Hematopoietic multipotent progenitor cell treated with erythropoietin and hydrocortisone succinate and interleukin-3 and kit ligand, for 6 days (in vitro differentiated cells): ENCODE measurements around the gene GLB1L2.
A peak's percentile ranks its signal among the peaks of the same experiment; 100 is the strongest.

Experiments
- DNase-seq: peaks from one replicate; pipeline ENCODE4 v3.0.0-alpha.2; 2015

The GLB1L2 gene

DNA sequence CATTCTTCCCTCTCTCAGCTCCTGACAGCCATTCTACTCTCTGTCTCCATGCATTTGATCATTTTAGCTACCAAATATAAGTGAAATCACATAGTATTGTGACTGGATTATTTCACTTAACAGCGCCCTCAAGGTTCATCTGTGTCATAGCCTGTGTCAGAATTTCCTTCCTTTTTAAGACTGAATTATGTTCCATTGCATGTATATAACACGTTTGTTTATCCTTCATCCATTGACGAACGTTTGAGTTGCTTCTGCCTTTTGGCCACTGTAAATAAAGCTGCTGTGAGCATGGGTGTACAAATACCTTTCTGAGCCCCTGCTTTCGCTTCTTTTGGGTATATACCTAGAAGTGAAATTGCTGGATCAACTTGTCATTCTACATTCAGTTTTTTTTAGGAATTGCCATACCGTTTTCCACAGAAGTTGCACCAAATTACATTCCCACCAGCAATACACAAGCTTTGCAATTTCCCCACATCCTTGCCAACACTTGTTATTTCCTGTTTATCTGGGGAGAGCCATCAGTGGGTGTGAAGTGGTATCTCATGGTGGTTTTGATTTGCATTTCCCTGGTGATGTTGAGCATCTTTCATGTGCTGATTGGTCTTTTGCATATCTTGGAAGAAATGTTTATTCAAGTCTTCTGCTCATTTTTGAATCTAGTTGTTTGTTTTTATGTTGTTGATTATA, 17.5 kb downstream of the GLB1L2 start:
- no peak for DNase-seq

DNA sequence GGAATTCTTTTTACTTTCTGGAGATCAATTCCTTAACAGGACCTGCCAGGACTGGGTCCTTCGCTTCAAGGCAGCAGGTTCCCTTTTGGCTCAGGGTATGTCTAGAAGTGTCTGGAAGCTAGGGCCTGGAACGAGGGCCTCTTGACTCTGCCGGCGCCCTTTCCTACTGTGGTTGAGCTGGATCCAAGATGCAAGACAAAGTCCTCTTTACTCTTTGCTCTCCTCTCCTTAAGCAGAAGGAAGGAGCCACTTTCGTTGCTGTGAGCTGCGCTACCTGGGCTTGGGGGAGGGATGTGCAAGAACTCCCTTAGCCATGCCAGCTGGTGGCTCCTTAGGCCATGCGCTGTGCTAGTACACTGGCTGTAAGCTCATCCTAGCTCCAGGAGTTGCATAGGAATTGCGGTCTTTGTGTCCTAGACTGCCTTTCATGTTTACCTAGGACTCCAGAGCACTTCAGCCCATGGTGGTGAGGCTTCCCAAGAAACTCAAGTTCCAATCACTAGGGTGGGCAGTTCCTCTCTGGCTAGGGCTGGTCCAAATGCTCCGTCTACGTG, 18.1 kb downstream of the GLB1L2 start:
- DNase-seq, result no peak

DNA sequence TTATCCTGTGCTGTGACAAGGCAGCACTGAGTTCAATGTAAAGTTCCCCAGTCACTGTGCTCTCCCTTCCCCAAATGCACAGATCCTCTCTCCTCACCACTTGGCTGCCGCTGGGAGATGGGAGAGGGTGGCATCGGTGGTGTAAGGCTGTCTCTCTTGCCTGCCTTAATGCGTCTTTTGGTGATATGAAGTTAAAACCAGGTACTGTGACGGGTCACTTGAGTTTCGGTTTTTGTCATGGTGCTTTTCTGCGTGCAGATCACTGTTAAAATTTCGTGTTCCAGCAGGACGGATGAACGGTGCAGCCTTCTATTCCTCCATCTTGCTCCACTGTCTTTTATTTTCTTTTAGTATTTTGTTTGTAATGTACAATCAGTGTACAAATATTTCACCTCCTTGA, 18.6 kb downstream of the GLB1L2 start:
- DNase-seq, result no peak

DNA sequence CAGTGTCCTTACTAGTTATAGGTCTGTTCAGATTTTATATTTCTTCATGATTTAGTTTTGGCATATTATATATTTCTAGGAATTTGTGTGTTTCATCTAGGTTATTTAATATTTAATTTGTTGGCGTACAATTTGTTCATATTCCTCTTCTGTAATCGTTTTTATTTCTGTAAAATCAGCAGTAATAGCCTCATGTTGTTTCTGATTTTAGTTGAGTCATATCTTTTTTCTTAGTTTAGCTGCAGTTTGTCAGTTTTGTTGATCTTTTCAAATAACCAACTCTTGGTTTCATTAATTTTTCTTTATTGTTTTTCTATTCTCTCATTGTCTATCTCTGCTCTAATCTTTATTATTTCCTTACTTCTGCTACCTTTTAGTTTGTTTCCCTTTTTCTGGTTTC, 20.3 kb downstream of the GLB1L2 start:
- no peak for DNase-seq

DNA sequence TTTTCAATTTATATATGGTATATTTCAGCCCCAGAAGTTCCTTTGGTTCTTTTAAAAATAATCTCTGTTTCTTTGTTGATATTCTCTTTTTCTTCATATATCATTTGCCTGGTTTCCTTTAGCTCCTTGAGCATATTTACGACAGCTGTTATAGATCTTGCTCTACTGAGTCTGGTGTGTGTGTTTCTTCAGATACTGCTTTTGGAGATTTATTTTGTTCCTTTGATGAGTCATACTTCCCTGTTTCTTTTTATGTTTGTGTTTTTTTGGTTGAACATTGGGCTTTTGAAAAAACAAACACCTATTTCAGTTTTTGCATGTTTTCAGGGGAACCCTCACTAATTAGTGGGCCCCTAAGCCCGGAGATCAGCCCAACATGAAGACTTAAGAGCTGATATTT, 23.3 kb downstream of the GLB1L2 start:
- DNase-seq, result no peak

DNA sequence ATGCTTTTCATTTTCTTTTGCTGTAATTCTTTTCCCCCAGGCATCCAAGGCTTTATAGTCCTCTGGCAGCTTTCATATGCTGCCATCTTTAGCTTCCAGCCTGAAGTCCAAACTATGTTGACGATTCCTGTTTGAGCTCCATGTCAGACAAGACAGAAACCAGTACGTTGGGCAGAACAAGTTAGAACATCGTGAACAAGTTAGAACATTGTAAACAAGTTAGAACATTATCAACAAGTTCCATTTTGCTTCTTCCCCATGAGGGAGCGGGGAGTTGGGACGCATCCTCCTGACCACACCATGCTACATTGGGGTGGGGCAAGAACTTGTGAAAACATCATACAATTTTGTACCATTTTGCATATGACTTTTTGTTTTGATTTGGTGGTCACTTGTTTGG, 23.9 kb downstream of the GLB1L2 start:
- DNase-seq, result no peak

DNA sequence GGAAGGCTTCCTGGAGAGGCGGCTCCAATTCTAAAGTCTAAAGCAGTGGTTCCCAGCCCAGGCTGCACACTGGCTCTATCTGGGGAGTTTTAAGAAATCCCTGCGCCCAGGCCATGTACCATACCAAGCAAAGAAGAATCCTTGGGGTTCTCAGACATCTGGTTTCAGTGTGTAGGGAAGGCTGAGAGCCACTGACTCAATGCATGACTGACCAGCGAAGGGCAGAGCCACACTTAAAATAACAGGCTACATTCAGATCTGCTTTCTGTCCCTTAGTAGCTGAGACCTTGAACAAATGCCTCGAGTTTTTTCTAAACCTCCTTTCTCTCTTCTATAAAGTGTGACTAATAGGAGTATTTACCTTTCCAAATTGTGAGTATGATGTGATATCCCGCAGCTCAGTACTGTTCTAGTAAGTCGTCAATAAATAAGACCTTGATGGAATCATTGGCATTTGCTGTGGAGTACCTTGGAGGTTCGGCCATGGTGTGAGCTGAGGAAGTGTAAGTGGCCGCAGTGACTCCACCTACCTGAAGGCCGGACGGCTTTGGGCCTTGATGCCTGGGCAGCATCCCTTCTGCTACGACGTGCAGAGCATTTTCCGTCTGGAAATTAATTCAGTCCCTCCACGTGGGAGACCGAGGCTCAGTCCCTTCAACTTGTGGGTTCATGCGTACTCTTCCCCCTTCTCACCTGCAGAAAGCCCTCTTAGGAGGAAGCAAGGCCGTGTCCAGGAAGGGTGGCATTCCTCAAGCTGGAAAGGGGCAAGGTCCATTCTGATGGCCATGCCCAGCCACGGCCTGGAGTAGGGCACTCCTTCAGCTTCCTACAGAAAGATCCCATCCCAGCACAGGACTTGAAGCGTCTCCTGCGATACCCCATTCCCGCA, 25.1 kb downstream of the GLB1L2 start:
- no peak for DNase-seq

DNA sequence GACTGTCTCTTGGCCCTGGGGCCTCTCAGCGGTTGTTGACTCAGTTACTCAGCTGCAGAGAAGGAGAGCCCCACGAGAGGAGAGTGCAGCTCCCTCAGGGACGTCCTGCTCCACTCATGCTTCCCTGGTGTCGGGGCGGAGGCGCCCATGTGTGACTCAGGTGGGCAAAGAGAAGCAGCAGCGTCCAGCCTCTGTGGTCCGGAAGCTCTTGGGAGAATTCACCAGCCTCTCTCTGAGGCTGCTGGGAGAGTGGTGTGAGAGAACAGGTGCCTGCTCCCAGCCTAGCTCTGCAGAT, 25.7 kb downstream of the GLB1L2 start:
- DNase-seq, result no peak

DNA sequence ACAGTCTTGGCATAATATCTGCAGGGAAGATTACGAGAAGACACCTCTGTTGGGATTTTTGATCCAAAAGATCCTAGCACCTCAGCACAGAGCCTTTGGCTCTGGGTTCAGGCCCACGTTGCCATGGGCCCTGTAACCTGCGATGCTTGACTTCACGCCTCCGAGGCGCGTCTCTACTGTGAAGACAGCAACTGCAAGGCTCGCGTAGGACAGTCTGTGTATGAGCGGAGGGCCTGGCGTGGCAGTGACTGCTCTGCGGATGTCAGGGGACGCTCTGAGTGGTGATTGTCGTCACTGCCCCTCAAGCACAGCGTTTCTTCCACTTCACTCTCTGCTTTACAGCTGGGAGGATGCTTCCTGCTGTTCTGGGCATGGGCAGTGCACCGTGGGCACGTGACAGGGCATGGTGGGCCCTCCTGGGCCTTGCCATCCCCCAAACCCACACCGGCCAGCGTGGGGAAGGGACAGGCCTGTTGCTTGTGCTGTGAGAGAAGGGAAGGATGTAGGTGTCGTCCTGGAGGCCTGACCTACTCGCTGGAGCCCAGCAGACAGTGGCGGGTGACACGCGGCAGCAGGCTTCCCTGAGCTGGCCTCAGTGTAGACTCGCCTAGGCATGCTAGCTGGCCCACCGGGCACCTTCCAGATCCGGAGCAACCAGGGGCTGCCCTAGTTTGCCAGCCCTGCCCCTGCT, 26.5 kb downstream of the GLB1L2 start:
- no peak for DNase-seq

DNA sequence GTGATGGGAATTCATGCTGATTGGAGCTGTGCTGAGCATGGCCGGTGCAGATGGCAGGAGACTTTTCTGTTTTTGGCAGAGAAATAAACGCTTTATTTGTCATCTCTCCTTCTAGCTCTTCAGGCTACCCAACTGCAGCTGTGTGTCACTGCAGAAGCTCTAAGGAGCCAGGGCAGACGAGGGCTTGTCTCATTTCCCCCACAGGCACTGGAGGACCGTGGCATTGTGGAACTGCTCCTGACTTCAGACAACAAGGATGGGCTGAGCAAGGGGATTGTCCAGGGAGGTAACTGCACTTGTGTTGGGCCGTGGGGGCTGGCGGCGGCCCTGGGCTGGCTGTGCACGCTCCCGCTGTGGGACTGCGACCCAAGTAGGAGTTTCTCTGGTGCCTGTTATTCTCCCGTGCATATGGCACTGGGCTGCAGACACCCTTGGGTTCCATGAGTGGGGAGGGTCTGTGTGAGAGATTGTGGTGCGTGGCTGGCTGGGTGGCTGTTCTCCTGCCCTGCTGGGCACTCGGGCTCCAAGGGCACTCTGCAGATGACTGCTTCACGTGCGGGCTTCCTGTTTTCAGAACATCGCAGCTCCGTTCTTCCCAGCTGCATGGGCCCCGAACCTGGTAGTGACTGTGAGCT, 27.2 kb downstream of the GLB1L2 start:
- DNase-seq, result no peak

DNA sequence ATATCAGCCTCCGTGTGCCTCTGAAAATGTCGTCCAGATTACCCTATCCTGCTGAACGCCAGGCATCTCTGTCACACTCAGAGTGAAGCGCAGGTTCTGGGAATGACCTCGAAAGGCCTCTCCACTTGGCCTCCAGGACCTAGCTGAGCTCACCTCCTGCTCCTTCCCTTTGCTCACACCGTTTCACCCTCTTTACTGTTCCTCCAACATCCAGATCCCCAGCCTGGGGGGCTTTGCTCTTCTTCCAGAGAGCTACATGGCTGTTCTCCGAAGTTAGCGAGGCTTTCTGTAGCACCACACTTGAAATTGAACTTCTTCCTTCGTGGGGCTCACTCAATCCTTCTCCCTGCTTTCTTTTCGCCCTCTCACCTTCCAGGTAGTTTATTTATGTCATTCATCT, 27.9 kb downstream of the GLB1L2 start:
- no peak for DNase-seq

DNA sequence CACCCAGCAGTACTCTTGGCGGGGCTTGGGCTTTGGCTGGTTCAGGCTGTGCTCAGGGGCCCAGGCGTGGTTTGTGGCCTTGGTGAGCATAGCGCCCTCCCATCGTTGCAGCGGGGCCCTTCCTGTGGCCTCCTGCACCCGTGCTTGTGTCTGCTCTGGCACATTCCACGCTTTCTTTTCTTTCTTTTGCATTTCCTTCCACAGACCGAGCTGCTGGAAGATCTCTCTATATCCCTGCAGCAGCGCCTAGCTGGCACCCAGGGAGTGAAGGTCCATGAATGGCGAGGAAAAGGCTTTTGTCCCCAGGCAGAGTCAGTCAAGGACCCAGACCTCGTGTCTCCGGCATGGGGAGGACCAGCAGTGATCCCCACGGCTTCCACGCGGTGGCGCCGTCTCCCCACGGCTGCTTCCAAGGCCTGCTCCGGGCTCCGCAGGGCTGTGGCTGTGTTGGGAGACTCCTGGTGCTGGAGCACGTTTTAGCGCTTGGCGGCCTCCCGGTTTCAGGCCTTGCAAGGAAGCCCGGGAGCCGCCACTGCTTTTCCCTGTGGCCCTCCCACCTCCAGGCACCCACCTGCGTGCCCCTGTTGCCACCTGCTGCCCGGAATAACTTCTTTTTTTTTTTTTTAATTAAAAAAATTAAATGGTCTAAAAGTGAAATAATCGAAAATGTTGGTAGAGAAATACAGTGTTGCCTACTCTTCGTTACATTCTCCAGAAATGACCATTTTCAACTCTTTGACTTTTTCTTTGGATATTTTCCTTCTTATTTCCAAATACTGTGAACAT, 28.5 kb downstream of the GLB1L2 start:
- peak; percentile 82 for DNase-seq

DNA sequence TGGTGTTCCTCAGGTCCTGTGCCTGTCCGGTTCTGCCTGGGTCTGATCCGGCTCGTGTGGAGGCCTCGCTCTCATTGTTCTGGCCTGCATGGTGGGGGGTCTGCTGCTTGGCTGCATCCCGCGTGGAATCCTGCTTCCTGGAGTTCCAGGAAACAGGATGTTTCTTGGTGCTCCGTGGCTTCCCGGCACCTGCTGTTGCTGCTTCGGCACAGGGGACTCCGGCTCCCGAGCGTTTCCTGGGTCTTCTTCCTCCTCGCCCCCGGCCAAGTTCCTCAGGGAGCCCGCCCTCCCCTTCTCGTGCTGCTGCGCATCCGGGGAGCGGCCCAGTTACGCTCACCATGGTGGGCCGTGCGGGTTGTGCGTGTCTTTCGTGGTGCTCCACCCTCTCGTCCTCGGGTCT, 29.9 kb downstream of the GLB1L2 start:
- no peak for DNase-seq

DNA sequence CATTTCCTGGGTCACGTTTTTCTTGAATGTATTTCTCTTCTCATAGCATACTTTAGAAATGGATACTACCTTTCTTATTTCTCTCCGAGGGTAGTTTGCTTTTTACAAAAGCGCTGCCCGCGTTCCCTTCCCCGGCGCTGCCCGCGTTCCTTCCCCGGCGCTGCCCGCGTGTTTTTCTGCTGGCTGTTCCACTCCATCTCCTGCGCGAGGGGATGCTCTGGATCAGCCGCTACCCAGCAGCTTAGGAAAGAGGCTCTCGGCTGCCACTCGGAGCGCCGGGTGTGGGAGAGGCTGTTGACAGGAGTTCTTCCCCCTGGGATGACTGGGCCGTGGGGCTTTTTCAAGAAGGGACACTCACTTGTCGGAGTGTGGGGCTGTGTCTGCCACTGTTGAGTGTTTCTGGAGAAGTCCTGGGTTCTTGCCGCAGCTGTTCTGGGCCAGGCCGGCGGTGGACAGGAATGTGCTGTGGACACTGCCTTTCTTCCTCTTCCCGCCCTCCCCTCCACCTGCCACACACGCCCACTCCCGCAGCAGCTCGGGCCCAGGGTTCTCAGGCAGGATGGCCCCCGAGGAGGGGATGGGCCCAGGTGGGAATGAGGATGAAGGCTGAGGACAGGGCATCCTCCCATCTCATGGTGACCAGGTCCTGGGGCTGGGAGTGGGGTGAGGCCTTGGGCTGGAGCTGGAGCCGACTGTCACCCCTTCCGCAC, 30.6 kb downstream of the GLB1L2 start:
- DNase-seq, result no peak

DNA sequence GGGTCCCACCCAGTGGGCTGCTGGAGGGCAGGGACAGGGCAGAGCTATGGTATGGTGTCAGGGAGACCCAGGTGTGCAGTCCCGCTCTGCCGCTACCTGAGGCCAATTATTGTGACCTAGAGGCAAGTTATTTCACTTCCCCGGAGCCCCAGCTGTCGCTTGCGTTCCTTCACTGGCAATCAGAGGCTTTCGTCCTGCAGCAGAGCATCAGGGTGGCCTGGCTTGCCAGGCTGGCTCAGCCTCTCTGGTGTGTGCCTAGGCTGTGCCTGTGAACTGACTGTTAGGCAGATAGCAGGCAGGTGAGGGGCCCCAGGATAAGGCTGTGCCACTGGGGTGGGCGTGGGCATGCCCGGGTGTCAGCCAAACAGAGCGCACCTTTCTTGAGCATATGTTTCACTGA, 31.4 kb downstream of the GLB1L2 start:
- no peak for DNase-seq

DNA sequence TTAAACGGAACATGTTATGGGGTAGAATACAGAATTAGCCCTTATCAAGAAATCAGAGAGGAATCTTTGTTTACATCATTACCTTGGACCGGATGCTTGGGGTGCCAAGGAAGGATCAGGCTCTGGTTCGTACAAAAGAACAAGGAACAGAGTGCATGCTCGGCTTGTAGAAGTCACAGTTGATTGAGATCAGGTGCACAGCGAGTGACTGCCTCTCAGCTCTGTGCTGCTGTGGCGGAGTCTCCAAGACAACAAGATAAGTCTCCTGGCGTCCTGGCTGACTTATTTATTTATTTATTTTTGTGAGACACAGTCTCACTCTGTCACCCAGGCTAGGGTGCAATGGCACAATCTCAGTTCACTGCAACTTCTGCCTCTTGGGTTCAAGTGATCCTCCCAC, 31.8 kb downstream of the GLB1L2 start:
- DNase-seq, result no peak

DNA sequence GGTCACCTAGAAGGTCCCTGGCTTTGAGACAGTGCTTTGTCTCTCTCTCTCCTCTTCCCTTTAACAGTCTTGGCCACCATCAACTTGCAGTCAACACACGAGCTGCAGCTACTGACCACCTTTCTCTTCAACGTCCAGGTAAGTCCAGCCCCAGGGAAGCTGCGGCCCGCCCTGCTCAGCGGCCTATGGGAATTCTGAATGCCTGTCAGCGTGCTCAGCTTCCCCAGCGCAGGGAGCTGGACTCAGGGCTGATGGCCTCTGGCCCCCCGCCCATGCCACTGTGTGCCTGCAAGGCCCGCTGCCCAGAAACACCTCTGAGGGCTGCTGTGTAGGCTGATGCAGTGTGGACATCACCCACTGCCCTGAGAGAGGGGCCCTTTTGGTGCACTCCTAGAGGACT, 32.5 kb downstream of the GLB1L2 start:
- DNase-seq, result no peak

DNA sequence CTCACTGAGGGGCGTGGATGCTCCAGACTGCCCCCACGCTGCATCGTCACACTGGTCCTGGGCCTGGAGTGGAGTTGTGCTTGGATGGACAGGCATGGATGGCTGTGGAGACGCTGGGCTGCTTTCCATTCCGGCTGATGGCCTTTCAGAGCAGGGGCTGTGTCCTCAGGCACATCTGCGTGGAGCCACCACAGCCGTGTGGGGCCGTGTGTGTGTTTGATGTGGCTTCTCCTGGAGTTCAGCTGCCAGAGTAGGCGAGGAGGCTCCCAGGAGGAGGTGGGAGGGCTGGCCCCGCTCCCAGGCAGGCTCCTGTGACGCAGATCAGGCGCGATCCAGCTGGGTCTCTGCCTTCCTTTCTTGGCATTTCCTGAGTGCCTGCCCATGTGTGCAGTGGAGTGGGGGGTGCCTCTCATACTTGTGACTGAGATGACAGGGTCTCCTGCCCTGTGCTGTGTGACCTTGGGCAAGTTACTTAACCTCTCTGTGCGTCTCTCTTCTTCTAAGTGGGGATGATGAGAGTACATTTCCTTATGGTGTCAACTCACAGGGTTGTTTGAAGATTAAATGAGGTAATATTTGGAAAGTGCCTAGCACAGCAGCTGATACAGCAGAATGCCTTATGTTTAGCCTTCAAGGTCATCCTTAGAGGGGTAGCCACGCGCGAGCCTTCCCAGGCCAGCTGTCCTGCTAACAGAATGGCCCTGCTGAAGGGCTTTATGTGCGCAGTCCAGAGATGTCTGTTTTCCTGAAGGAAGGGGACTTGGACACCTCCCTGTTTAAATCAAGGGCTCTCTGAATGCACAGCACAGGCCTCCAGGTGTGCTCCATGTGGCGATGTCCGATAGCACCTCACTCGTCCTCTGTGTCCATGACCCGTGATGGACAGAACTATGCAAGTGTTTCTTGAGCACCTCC, 33.5 kb downstream of the GLB1L2 start:
- no peak for DNase-seq

DNA sequence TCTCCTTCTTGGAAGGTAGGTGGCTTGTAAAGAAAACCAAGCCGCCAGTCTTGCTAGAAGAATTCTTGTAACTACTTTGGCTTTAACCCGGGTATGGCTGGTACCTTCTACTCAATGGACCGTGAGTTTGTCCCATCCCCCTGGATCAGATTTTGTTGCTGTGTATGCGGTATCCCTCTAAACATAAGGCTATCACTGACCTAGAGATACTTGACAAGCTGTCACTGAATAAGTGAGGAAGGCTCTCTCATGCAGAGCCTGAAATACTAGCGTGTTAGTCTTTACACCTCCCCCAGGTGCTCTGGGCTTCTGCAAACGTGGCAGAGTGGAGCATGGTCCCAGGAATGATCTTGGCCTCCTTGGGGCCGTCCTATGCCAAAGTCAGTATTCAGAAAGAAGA, 34.5 kb downstream of the GLB1L2 start:
- no peak for DNase-seq

DNA sequence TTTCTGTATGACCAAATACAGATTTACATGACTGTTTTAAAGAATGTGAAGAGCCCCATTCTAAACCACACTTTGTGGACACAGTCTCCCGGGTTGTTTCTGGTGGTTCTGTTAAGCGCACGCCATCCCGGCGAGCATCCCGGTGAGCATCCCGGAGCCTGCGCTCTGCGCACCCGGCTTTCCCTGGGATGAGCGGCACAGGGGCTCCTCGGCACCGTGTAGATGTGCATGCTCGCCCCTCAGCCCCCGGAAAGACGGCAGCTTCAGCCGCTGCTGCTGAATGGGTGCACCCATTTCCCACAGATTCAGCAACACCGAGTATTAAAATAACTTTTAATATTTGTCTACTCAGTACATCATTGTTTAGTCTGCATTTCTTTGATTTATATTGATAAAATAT, 36.0 kb downstream of the GLB1L2 start:
- DNase-seq, result no peak
